Measurements from ENCODE around the gene GABRD.

GABRD gene

DNA sequence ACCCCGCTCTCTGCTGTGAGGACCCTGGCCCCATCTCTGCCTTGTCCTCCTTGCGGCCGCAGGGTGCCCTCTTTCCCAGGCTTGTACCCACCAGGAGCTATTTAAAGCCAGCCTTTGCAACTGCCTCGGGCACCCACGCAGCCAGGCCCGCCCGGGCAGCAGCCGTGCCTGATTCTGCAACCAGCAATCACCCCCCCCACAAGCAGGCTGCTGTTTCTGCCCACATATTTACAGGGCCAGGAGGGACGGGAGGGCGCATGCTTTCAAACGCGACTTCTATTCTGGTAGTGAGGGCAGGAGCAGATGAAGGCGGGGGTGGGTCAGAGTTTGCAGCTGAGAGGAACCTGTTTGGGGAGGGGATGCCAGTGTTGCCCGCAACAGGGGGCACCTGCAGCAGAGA is 13.6 kb downstream of the GABRD start:
- DNase-seq (ENCODE audit: low read depth, low spot score), result no peak
- H3K27ac ChIP-seq, result no peak overlapping the region

DNA sequence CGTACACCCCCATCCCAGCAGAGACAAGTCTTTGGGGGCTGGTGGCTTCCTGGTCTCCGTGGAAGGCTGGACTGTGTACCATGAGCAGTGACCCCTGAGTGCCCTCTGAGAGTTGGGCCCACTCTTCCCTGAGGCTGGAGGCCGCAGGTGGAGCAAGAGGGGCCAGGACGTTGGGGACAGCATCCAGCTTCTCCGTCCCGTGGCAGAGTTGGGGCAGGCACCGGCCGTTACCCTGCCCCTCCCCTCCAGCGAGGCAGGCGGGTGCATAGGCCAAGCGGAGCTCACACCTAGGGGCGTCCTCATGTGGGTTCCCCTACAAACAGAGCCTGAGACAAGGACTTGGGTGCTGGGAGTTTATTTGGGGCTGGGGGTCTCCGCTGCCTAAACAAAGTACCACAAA is 14.0 kb downstream of the GABRD start:
- DNase-seq (ENCODE audit: low read depth, low spot score), result no peak
- H3K27ac ChIP-seq, result no peak overlapping the region

DNA sequence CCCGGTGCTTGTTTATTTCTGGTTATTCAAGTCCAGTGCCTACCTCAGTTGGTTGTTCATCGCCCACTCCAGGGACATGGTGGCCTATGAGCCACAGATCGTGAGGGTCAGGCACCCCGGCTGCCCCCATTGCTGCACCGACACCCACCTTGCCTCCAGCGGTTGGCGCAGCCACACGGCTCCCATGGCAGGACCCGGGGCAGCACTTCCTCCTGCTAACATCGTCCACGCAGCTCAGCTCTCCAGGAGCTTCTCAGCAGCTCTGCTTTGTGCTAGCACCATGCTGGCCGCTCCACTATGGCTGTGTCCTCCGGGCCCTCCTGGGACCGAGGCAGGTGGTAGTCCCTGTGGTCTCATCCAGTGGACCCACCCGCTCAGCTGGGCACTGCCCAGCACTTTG is 17.1 kb downstream of the GABRD start:
- H3K27ac ChIP-seq, result no peak overlapping the region
- DNase-seq (ENCODE audit: low read depth, low spot score), result no peak

DNA sequence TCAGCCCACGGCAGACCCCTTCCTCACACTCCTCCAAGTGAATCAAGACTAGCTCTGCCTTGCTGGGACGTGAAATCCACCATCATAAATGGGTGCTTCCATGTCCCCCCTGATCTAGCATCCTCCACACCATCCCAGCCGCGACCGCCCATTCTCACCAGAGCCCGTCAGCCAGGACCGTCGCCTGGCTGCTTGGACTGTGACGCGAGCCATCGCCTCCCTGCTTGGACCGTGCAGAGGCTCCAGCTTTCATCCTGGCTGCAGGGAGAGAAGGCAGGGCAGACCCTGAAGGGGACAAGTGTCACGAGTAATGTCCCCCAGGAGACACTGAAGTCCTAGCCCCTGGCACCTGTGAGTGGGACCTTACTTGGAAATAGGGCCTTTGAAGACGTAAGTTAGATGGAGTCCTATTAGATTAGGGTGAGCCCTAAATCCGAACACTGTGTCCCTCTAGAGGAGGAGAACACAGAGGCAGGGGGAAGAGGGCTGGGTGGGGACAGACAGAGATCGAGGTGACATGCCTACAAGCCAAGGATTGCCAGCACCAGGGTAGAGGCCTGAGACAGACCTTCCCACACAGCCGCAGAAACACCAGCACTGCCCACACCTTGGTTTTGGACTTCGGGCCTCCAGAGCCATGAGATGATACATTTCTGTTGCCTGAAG is 18.3 kb downstream of the GABRD start:
- no peak for DNase-seq (ENCODE audit: low read depth, low spot score)
- no peak overlapping the region for H3K27ac ChIP-seq

DNA sequence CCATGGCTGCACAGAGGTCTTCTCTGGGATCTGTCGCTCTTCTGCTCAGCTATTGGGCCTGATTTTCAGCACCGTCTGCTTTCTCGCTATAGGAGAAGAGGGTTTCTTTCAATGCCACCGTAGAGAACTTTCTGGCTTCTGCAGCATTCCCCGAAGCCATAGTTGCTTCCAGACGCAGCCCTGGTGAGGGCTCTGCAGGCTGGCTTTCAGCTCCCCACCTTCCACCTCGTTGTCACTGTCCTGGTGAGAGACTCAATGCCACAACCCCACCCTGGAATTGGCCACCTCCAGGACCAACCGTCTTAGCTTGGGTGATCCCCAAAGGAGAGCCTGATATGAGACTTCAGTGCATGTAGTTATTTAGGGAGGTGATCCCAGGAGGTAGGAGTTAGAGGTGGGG is 19.1 kb downstream of the GABRD start:
- H3K27ac ChIP-seq, result no peak overlapping the region
- no peak for DNase-seq (ENCODE audit: low read depth, low spot score)

DNA sequence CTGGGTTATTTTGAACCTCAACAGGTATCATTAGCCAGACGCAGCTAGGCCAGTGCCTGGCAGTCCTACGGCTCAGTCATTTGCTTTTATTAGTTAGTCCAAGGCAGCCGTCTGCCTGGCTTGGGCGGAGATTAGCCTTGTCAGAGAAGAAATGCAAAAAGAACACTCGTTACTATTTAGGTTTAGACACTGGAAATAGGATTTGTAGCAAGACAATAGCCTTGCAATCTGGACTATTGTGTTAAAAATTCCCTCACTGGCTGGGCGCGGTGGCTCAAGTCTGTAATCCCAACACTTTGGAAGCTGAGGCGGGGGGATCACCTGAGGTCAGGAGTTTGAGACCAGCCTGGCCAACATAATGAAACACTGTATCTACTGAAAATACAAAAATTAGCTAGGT is 20.1 kb downstream of the GABRD start:
- no peak for DNase-seq (ENCODE audit: low read depth, low spot score)
- no peak overlapping the region for H3K27ac ChIP-seq

DNA sequence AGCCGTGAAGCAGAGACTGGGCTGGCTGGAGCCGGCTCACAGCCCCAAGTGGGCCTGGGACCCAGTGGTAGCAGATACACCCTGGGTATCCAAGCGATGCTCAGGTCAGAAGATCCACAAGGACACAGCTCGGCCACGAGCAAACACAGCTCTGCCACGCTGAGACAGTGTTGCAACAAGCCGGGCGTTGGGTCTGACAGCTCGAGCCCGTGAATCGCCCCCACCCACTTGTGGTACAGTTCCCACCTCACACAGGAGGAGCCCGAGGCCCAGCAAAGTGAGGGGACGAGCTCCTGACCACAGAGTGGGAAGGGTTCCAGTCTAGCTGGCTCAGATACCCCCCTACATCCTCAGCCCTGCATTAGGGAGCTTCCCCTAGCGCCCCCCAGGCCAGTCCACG is 22.2 kb downstream of the GABRD start:
- DNase-seq (ENCODE audit: low read depth, low spot score), result no peak
- H3K27ac ChIP-seq, result no peak overlapping the region

DNA sequence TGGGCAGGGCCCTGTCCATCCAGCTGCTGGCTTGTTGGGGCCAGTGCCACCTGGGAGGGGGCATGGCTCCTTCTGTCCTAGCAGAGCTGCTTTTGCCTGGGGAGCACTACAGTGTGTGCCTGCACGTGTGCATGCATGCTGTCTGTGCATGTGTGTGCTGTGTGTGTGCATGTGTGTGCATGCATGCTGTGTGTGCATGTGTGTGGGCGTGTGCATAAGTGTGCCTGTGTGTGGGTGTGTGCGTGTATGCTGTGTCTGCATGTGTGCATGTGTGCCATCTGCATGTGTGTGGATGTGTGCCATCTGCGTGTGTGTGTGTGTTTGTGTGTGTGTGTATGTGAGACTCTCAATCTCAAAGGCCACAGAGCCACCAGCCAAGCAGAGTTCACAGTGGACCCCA is 22.7 kb downstream of the GABRD start:
- no peak for DNase-seq (ENCODE audit: low read depth, low spot score)
- H3K27ac ChIP-seq, result no peak overlapping the region

DNA sequence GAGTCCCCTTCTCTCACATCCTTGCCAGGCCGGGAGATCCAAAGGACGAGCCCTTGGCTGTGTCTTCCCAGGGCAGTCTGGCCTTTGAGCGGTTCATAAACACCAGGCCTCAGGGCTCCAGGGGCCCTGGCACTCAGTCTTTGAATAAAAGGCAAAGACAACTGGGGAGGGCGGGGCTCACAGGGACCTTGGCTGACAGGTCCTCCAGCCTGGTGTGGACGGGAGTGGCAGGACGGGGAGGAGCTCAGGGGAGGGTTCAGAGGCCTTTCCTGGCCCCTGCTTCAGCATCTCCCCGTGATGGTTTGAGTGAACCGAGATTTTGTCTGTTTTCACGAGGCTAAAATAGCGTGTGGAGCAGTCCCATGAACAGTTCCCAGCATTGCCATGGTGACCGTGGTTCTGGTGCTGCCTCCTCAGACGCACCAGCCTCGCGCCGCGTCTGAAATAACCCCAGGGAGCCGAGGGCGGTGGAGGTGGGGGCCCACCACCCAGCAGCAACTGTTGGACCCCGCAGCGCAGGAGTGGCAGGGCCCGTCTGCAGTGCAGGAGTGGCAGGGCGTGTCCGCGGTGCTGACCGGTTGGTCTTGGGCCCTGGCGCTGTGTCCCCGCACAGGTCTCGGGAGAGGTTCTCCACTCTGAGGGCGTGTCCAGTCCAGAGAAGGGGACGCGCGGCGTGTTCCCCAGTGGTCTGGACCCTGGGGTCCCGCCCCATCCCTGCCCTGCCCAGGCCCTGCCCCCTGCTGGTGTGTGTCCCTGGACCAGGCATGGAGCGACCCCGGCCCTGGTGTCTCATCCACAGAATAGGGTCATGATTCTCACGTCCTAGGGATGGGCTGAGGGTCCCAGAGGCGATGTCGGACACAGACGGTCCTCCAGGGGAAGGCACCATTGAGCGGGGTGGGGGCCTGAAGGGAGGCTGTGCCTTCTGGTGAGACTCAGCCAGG is 24.0 kb downstream of the GABRD start:
- DNase-seq (ENCODE audit: low read depth, low spot score), result no peak
- no peak overlapping the region for H3K27ac ChIP-seq

DNA sequence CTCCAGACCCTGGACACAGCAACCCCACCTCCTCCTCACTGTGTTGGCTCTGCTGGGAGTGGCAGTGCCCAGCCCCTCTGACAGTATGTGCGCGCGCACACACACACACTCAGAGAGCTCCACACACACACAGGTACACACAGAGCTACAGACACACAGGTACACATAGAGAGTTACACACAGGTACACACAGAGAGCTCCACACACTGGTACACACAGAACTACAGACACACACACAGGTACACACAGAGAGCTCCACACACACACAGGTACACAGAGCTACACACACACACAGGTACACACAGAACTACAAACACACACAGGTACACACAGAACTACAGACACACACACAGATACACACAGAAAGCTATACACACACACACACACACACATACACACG is 24.7 kb downstream of the GABRD start:
- H3K27ac ChIP-seq, result no peak overlapping the region
- DNase-seq (ENCODE audit: low read depth, low spot score), result no peak

DNA sequence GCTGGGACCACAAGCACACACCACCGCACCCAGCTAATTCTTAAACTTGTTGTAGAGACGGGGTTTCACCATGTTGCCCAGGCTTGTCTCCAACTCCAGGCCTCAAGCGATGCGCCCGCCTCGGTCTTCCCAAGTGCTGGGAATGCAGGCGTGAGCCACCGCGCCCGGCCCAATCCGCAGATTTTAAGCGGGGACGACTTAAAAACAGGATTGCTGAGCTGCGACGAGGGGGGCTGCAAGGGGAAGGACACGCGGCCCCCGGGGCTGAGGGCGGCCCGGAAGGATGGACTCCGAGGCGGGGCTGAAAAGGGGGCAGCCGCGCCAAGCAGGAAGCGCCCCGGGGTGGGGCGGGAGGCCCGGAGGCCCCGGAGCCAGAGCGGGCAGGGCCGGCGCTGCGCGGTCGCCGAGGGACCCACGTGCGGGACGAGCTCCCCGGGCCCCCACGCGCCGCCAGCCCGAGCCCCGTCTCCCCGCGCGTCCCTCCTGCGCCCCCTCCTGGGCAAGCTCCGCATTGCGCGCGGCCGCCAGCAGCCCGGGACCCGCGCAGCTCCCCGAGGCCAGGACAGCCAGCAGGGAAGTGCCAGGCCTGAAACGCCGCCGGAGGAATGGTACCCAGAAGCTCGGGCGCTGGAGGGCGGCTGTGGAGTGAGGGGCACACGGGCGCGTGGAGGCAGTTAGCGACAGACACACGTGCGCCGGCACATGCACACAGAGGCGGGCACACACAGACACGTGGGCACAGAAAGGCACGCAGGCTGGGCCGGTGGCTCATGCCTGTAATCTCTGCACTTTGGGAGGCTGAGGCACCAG is 25.6 kb downstream of the GABRD start:
- no peak overlapping the region for H3K27ac ChIP-seq
- no peak for DNase-seq (ENCODE audit: low read depth, low spot score)

DNA sequence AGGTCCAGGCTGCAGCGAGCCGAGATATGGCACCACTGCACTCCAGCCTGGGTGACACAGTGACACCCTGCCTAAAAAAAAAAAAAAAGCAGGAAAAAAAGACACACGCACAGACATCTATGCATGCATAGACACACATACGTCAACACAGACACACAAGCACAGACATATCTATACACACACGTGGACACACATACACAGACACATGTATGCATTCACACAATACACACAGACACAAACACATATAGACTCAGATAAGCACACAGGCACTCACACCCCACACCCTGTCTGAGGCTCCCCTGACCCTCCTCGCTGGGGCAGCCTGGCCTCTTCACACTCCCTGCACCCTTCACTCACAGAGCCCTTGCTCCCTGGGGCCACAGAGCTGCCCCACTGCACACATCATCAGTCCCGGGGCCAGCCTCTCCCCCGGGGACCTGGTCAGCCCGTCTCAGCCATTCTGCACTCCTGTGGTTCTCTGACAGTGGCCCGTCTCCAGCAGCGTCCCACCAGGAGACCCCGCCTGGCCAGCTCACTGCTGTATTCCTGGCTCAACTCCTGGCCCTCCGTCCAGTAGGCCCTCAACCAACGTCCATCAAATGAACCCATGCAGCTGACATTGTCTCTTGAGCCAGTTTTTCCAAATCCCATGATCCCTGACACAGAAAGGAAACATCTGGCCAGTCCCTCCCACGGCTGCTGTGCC is 26.5 kb downstream of the GABRD start:
- H3K27ac ChIP-seq, result no peak overlapping the region
- DNase-seq (ENCODE audit: low read depth, low spot score), result no peak

DNA sequence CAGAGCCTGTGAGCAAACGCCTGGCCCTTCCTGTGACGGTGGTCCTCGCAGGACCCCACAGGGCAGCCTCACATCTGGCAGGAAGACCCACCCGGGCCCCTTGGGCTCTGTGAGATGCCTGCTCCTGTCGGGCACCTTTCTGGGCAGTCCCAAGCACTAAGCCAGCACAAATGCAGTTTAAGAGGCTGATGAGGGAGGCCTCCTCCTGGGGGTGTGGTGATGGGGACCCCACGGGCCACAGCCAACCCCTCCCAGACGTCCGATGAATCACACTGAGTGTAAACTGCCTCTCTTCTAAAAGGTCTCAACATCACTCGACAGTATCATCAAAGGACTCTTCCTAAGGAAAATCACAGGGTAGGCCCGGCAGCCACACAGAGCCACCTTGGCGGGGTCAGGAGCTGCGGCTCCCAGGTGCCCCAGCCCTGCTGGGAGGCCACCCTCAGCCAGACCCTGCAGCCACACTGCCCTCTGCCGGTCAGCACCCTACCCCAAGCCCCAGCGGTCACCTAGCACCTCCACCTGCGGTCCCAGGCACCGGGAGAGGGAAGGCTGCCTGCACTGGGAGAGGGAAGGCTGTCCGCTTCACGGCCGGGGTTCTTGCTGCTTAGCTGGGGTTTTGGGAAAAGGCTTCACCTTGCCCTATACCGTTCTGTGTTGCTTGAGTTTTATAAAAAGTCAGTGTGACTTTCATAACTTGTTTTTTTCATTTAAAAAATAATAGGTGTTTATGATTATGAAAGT is 27.2 kb downstream of the GABRD start:
- DNase-seq (ENCODE audit: low read depth, low spot score), result no peak
- H3K27ac ChIP-seq, result no peak overlapping the region

DNA sequence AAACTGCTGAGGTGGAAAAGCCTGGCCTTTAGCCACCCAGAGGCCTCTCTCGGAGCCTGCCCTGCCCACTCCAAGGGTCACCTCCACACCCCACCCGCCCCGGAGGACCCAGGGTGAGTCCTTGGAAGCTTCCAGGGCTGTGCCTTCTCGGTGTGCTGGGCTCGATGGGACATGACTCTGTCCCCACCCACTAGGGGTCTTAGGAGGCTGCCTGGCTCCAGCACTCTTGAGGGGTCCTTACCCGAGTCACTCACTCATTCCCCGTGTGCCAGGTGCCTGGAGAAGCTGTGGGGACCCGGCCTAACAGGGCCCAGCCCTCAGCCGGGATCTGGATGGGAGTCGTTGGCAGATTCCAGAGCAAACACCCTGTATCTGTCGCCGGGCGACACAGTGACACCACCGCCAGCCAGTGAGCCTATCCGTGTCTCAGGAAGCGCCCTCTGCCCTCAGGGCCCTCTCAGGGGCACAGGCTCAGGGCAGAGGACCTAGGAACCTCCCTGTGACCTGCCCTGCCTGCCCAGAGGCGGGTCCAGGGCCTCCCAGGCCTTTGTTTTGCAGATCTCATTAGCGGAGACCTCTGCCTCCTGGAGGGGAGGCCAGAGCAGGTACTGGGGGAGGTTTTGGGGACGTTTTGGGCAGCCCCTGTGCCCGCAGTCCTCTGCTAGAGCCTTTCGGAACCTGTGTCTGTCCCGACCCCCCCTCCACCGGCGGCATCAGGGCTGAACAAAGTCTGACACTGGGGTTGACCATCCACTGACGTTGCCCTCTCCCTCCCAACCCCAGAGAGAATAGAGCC is 28.0 kb downstream of the GABRD start:
- DNase-seq (ENCODE audit: low read depth, low spot score), result no peak
- H3K27ac ChIP-seq, result no peak overlapping the region

DNA sequence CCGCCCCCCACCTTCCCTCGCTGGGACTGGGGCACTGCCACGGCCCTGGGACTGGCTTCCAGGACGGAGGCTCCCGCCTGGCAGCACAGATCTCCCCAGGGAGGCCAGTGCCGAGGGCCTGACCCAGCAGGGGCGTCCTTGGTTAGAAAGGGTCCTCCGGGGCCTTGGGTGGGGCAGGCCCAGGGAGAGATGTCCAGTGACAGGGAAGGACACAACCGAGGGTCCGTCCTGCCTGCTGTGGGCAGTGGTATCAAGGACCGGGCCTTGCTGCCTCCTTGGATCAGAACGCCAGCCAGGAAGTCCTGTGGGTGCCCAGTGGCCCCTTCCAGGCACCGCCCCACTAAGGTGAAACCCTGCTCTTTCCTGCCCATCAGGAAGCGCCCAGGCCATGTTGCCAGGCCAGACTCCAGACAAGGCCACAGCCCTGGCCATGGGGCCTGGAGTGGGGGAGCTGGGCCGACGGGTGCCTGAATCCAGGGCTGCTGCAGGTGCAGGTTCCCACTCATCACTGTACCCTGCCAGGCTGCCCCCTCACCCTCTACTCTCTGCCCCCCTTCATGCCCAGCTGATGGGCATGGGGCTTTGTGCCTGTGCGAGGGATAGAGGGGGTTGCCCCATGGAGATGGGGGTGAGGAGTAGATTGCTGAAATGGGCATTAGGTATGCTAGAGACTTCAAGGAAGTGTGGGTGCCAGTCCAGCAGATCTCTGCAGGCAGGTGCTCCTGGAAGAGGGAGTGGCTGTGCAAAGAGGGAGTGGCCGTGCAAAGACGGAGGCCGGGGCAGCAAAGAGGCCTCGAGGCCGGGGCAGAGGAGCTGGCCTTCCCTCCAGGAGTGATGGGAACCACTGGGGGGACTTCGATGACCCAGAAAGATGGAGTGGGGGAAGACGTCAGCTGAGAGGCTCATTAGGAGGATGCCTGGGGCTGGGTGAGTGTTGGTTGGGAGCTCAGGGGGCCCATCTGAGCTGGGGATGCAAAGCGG is 28.9 kb downstream of the GABRD start:
- no peak for DNase-seq (ENCODE audit: low read depth, low spot score)
- H3K27ac ChIP-seq, result no peak overlapping the region

DNA sequence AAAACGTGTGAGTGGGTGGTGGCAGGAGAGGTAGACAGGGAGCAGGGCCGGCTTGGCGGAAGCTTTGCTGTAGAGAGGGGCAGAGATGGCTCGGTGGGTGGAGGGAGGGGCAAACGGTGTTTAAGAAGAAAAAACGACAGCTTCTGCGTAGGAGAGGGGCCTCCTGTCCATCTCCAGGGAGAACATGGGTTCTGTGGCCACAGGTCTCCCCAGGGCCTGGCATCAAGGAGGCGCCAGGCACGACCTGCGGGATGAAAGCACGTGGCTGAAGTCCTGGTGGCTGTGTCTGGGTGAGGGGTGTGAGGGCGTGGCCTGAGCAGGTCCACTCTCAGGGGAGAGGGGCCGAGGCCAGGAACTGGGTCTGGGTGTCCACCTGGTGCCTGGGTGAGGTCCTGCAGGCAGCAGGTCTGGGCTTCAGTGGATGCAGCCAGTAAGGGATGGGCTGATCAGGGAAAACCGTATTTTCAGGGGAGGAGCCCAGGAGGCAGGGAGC is 30.1 kb downstream of the GABRD start:
- H3K27ac ChIP-seq, result no peak overlapping the region
- no peak for DNase-seq (ENCODE audit: low read depth, low spot score)

DNA sequence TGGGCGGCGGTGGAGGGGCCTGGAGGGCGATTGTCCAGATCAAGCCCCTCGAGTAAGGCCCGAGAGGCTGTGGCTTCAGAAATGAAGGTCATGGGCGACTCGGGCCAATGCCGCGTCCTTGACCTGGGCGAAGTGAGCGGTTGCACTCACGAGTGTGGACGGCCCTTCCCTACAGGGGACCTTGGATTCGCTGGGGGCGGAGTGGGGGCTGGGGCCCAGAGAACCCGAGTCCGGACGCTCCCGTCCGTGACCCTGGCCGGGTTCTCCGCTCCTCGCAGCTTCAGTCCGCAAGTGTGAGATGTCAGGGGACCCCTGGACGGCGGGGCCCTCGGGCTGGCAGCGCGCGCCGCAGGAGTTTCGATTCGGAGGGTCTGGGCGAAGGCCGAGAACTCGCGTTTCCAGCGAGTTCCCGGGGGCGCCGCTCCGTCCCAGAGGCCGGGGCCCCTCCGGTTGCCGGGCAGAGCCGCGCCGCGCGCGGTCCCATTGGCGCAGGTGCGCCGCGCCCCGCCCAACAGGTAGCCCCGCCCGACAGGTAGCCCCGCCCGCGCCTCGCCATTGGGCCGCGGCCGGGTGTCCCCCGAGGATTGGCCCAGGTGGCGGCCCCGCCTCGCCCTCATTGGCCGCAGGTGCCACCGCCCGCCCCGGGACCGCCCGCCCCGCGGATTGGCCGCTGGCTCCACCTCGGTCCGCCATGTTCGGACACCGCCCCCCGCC is 30.7 kb downstream of the GABRD start, which contains the start of gene PRKCZ:
TSS of gene PRKCZ (plus strand) at position 694 of the 714 bp plus-strand sequence. CDS start 220 bp downstream, outside the sequence.
- peak; percentile 70 for DNase-seq (ENCODE audit: low read depth, low spot score)
- H3K27ac ChIP-seq, result peak within 1 kb of the TSS; percentile 27

All from epithelial cell of prostate (primary cell).